GM12872 (cell line): ENCODE data around the gene PCDHGB7.

Experiments
- CTCF ChIP-seq: IDR thresholded peaks from 3 replicates; pipeline ENCODE4 v1.5.1; 2011; ENCODE audit warnings: low read depth, mild to moderate bottlenecking, low read length, moderate library complexity; ENCODE audit not compliant: insufficient read depth

The PCDHGB7 gene

GRCh38 chr5:141420855-141421488 lies 3.5 kb downstream of the PCDHGB7 start, which contains the start of gene PCDHGA11:
Gene PCDHGA11, plus strand, starts transcription at chr5:141421051. Its CDS starts 177 bp downstream, at chr5:141421228.
- peak; percentile 78 for TF ChIP-seq CTCF

- TF ChIP-seq CTCF, result no peak
Measured at GRCh38 chr5:141421489-141421855, 4.0 kb downstream of the PCDHGB7 start.

DNA sequence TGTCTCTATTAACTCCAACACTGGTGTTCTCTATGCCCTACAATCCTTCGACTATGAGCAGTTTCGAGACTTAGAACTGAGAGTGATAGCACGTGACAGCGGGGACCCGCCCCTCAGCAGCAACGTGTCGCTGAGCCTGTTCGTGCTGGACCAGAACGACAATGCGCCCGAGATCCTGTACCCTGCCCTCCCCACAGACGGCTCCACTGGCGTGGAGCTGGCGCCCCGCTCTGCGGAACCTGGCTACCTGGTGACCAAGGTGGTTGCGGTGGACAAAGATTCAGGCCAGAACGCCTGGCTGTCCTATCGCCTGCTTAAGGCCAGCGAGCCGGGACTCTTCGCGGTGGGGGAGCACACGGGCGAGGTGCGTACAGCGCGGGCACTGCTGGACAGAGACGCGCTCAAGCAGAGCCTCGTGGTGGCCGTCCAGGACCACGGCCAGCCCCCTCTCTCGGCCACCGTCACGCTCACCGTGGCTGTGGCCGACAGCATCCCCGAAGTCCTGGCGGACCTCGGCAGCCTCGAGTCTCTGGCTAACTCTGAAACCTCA lies 5.3 kb downstream of the PCDHGB7 start:
- TF ChIP-seq CTCF, result no peak

DNA sequence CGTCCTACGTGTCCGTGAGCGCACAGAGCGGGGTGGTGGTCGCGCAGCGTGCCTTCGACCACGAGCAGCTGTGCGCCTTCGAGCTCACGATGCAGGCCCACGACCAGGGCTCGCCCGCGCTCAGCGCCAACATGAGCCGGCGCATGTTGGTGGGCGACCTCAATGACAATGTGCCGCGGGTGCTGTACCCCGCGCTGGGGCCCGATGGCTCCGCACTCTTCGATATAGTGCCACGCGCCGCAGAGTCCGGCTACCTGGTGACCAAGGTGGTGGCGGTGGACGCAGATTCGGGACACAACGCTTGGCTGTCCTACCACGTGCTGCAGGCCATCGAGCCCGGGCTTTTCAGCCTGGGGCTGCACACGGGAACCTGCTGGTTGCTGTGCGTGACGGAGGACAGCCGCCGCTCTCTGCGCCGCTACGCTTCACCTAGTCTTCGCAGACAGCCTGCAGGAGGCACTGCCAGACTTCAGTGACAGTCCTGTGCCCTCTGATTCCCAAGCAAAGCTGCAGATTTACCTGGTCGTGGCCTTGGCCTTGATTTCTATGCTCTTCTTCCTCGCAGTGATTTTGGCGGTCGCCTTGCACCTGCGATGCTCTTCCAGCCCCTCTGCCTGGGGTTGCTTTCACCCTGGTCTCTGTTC lies 10.4 kb downstream of the PCDHGB7 start:
- no peak for TF ChIP-seq CTCF

- TF ChIP-seq CTCF, result peak; percentile 75
Measured at GRCh38 chr5:141430332-141431113, 13.0 kb downstream of the PCDHGB7 start, which contains the start of gene PCDHGA12. Gene PCDHGA12, plus strand, starts transcription at chr5:141430507. Its CDS starts 253 bp downstream, at chr5:141430760.

- no peak for TF ChIP-seq CTCF
Measured at GRCh38 chr5:141431286-141431685, 13.8 kb downstream of the PCDHGB7 start.

DNA sequence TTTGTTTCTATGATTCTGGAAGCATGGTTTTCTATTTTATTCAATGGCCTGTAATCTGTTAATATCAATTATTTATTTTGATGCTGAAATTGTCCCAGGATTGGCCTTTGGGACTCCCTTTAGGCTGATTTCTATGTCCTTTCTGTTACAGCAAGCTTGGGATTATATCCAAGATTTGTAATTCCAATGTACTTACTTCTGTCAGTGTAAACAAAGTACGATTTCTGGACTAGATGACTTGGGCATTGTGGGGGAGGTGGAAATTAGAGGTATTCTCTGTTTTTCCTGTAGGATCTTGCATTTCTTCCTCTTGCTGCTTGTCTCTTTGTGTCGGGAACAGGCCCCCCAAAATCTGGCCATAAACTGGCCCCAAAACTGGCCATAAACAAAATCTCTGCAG lies 16.5 kb downstream of the PCDHGB7 start:
- no peak for TF ChIP-seq CTCF
